Measurements from ENCODE around the gene SHISA6. TPM values are rescaled to one million over a fixed set of nuclear protein-coding genes. Genes with fewer than 3 reads are reported as not detected.

The SHISA6 gene
- total RNA-seq, 1 donor from 2014 or later = not detected

DNA sequence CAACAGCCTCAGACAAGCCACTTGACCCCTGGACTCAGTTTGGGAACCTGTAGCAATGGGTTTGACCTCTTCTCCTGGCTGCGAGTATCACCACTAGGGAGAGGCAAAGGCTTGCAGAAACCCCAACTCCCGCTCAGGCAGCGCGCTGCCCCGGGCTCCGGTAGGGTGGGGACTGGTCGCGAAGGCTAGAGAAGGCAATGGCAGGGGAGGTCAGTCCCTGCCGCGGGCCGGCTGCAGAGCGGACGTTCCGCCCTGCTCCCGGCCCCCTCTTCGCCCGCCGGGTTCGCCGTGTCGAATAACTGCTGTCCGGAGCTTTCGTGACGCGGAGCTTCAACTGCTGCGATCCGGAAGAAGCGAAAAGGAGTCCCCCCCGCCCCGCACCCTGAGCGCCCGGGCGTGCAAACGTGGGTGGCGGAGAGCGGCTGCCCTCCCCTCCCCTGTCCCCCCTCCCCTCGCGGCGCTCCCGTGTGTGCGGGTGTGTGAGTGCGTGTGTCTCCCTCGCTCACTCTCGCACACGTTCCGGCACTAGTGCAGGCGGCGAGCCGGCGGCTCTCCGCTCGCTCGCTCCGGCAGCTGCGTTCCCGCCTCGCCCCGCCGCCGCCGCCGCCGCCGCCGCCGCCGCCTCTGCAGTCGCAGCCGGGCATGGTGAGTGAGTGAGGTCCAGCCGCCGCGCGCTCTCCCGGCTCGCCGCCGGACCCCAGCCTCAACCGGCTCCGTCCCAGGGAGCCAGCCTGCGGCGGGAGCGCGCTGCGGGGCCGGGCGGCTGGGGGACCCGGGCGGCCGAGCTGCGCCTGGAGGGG is 772 bp upstream of the SHISA6 start:
- Mint-ChIP-seq H3K27ac (ENCODE audit: unreplicated experiment) (no peak overlapping the region), H3K9me3 (ENCODE audit: unreplicated experiment) (peaks cover 22% of the 10 kb centered on the region), H3K36me3 (ENCODE audit: low read depth, unreplicated experiment) (no peaks in the 10 kb centered on the region), H3K4me1 (ENCODE audit: low read depth, unreplicated experiment) (no peaks in the 10 kb centered on the region), H3K4me3 (ENCODE audit: unreplicated experiment) (no peak overlapping the region), H3K27me3 (ENCODE audit: low read depth, unreplicated experiment) (peaks cover 7% of the 10 kb centered on the region)
- Histone ChIP-seq H3K4me3 (ENCODE audit: insufficient read depth, low read depth, low read length) (no peak overlapping the region), H4K20me1 (ENCODE audit: insufficient read depth, low read length) (no peaks in the 10 kb centered on the region), H3K27ac (ENCODE audit: low read depth, low read length) (no peak overlapping the region), H3K4me1 (ENCODE audit: insufficient read depth, low read length) (no peaks in the 10 kb centered on the region), H3K36me3 (ENCODE audit: insufficient read depth, low read length) (no peaks in the 10 kb centered on the region), H3K9me3 (ENCODE audit: insufficient read depth, low read depth, low read length) (no peaks in the 10 kb centered on the region), H3K27me3 (ENCODE audit: insufficient read depth, low read length) (peaks cover 15% of the 10 kb centered on the region), H3K9ac (ENCODE audit: low read length) (no peak overlapping the region), H3K4me2 (ENCODE audit: low read length) (no peak overlapping the region), H2AFZ (ENCODE audit: low read depth, low read length) (no peak overlapping the region), H3K79me2 (ENCODE audit: insufficient read depth, low read length) (no peaks in the 10 kb centered on the region)
- FAIRE-seq = no peak
- DNase-seq (ENCODE audit: low read depth) = no peak
- TF ChIP-seq EZH2 (IDR thresholded peaks at IDR 0.05; ENCODE audit: insufficient read depth, low read length) = peak; percentile 24
- TF ChIP-seq, protein P1, sequence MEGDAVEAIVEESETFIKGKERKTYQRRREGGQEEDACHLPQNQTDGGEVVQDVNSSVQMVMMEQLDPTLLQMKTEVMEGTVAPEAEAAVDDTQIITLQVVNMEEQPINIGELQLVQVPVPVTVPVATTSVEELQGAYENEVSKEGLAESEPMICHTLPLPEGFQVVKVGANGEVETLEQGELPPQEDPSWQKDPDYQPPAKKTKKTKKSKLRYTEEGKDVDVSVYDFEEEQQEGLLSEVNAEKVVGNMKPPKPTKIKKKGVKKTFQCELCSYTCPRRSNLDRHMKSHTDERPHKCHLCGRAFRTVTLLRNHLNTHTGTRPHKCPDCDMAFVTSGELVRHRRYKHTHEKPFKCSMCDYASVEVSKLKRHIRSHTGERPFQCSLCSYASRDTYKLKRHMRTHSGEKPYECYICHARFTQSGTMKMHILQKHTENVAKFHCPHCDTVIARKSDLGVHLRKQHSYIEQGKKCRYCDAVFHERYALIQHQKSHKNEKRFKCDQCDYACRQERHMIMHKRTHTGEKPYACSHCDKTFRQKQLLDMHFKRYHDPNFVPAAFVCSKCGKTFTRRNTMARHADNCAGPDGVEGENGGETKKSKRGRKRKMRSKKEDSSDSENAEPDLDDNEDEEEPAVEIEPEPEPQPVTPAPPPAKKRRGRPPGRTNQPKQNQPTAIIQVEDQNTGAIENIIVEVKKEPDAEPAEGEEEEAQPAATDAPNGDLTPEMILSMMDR (IDR thresholded peaks at IDR 0.05; ENCODE audit: insufficient read depth, low read depth, low read length) = no peak

GRCh38 chr17:11241611-11242226 is 706 bp downstream of the SHISA6 start:
- H3K4me2 ChIP-seq (ENCODE audit: low read length) = no peak overlapping the region
- no peaks in the 10 kb centered on the region for H3K4me1 ChIP-seq (ENCODE audit: insufficient read depth, low read length)
- H3K27me3 ChIP-seq (ENCODE audit: insufficient read depth, low read length) = peaks cover 15% of the 10 kb centered on the region
- H3K27ac ChIP-seq (ENCODE audit: low read depth, low read length) = no peak overlapping the region
- Mint-ChIP-seq H3K4me3 (ENCODE audit: unreplicated experiment) (no peak overlapping the region), H3K9me3 (ENCODE audit: unreplicated experiment) (peaks cover 27% of the 10 kb centered on the region), H3K27ac (ENCODE audit: unreplicated experiment) (no peak overlapping the region), H3K27me3 (ENCODE audit: low read depth, unreplicated experiment) (peaks cover 7% of the 10 kb centered on the region), H3K36me3 (ENCODE audit: low read depth, unreplicated experiment) (no peaks in the 10 kb centered on the region), H3K4me1 (ENCODE audit: low read depth, unreplicated experiment) (no peaks in the 10 kb centered on the region)
- no peaks in the 10 kb centered on the region for H3K9me3 ChIP-seq (ENCODE audit: insufficient read depth, low read depth, low read length)
- FAIRE-seq = no peak
- H3K36me3 ChIP-seq (ENCODE audit: insufficient read depth, low read length) = no peaks in the 10 kb centered on the region
- no peaks in the 10 kb centered on the region for H4K20me1 ChIP-seq (ENCODE audit: insufficient read depth, low read length)
- TF ChIP-seq, protein P1 (IDR thresholded peaks at IDR 0.05; ENCODE audit: insufficient read depth, low read depth, low read length) = no peak
- TF ChIP-seq EZH2 (IDR thresholded peaks at IDR 0.05; ENCODE audit: insufficient read depth, low read length) = no peak
- H3K79me2 ChIP-seq (ENCODE audit: insufficient read depth, low read length) = no peaks in the 10 kb centered on the region
- no peak overlapping the region for H2AFZ ChIP-seq (ENCODE audit: low read depth, low read length)
- no peak overlapping the region for H3K9ac ChIP-seq (ENCODE audit: low read length)
- no peak overlapping the region for H3K4me3 ChIP-seq (ENCODE audit: insufficient read depth, low read depth, low read length)
- no peak for DNase-seq (ENCODE audit: low read depth)

DNA sequence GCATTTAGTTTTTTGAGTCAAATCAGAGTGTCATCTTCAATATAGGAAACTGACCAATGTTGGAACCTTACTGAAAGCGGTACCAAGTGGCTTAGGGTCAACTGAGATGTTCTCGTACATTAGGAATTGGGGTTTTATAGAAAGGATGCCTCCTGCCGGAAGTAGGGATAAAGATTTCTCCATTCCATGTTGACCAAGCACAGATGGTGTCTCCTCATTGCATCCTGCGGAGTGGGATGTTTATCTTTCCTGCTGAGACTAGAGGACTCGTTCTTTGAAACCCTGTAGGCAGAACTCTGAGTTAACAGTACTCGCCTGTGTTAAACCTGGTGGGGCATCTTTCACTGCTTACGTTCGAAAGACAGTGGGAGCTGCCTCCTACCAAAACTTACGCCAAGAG is 1.4 kb downstream of the SHISA6 start:
- Histone ChIP-seq H3K4me3 (ENCODE audit: insufficient read depth, low read depth, low read length) (no peak overlapping the region), H3K36me3 (ENCODE audit: insufficient read depth, low read length) (no peaks in the 10 kb centered on the region), H3K27ac (ENCODE audit: low read depth, low read length) (no peak overlapping the region), H3K9ac (ENCODE audit: low read length) (no peak overlapping the region), H3K9me3 (ENCODE audit: insufficient read depth, low read depth, low read length) (no peaks in the 10 kb centered on the region), H3K27me3 (ENCODE audit: insufficient read depth, low read length) (peaks cover 15% of the 10 kb centered on the region), H2AFZ (ENCODE audit: low read depth, low read length) (no peak overlapping the region), H3K4me1 (ENCODE audit: insufficient read depth, low read length) (no peaks in the 10 kb centered on the region), H4K20me1 (ENCODE audit: insufficient read depth, low read length) (no peaks in the 10 kb centered on the region), H3K79me2 (ENCODE audit: insufficient read depth, low read length) (no peaks in the 10 kb centered on the region), H3K4me2 (ENCODE audit: low read length) (no peak overlapping the region)
- TF ChIP-seq, protein P1 (IDR thresholded peaks at IDR 0.05; ENCODE audit: insufficient read depth, low read depth, low read length) = no peak
- TF ChIP-seq EZH2 (IDR thresholded peaks at IDR 0.05; ENCODE audit: insufficient read depth, low read length) = no peak
- Mint-ChIP-seq H3K27me3 (ENCODE audit: low read depth, unreplicated experiment) (peaks cover 7% of the 10 kb centered on the region), H3K4me3 (ENCODE audit: unreplicated experiment) (no peak overlapping the region), H3K9me3 (ENCODE audit: unreplicated experiment) (peaks cover 27% of the 10 kb centered on the region), H3K36me3 (ENCODE audit: low read depth, unreplicated experiment) (no peaks in the 10 kb centered on the region), H3K4me1 (ENCODE audit: low read depth, unreplicated experiment) (no peaks in the 10 kb centered on the region), H3K27ac (ENCODE audit: unreplicated experiment) (no peak overlapping the region)
- no peak for DNase-seq (ENCODE audit: low read depth)
- FAIRE-seq = no peak

Measured in astrocyte (in vitro differentiated cells and primary cell).